TTC549 (cell line): Measurements from ENCODE around the gene B4GALT6.

ENCODE experiments used
- FAIRE-seq: peaks from 2 replicates; lab custom pipeline; 2012; peaks lifted over from hg19 to GRCh38; lab: Jason Lieb, UNC

B4GALT6 gene

GRCh38 chr18:31591628-31592027 lies 92.8 kb downstream of the B4GALT6 start, which contains the start of gene TTR:
Gene TTR (plus strand): TSS chr18:31591877. CDS start chr18:31591903, 26 bp downstream.
- FAIRE-seq = no peak

- FAIRE-seq = no peak
Observed at GRCh38 chr18:31591113-31591512, 93.3 kb downstream of the B4GALT6 start.

GRCh38 chr18:31590570-31590969 lies 93.8 kb downstream of the B4GALT6 start:
- no peak for FAIRE-seq

- FAIRE-seq = no peak
Observed at GRCh38 chr18:31587529-31587928, 96.9 kb downstream of the B4GALT6 start.

GRCh38 chr18:31586616-31587015 lies 97.8 kb downstream of the B4GALT6 start:
- no peak for FAIRE-seq

GRCh38 chr18:31585991-31586390 lies 98.4 kb downstream of the B4GALT6 start:
- no peak for FAIRE-seq

GRCh38 chr18:31583185-31583854 lies 101.1 kb downstream of the B4GALT6 start:
- no peak for FAIRE-seq

GRCh38 chr18:31581498-31582197 lies 102.7 kb downstream of the B4GALT6 start:
- FAIRE-seq = no peak

GRCh38 chr18:31579375-31579774 lies 105.0 kb downstream of the B4GALT6 start:
- FAIRE-seq = no peak

- FAIRE-seq = no peak
Observed at GRCh38 chr18:31578126-31578525, 106.3 kb downstream of the B4GALT6 start.

- FAIRE-seq = no peak
Observed at GRCh38 chr18:31577195-31577594, 107.2 kb downstream of the B4GALT6 start.

GRCh38 chr18:31576670-31577069 lies 107.7 kb downstream of the B4GALT6 start:
- FAIRE-seq = no peak

- no peak for FAIRE-seq
Observed at GRCh38 chr18:31575515-31576257, 108.7 kb downstream of the B4GALT6 start.

GRCh38 chr18:31574359-31574758 lies 110.0 kb downstream of the B4GALT6 start:
- no peak for FAIRE-seq
